Parathyroid adenoma (tissue), 2 donors: ENCODE results near the gene LYZL1.

Source experiments
- H2AFZ ChIP-seq: fragments of 300-600 bp; sonication (generic); one replicate; pipeline ENCODE4 v1.7.0; 2017; ENCODE audit warnings: antibody characterized with exemption, mild to moderate bottlenecking
- H3K27ac ChIP-seq: fragments of 300-600 bp; sonication (generic); one replicate; pipeline ENCODE4 v1.7.0; 2017
- H3K27me3 ChIP-seq: fragments of 300-600 bp; sonication (generic); one replicate; pipeline ENCODE4 v1.7.0; 2017; ENCODE audit warnings: low read length; ENCODE audit not compliant: control insufficient read depth, insufficient read depth
- H3K36me3 ChIP-seq: fragments of 300-600 bp; sonication (generic); one replicate; pipeline ENCODE4 v1.7.0; 2017; ENCODE audit warnings: low read length; ENCODE audit not compliant: control insufficient read depth, insufficient read depth
- H3K4me1 ChIP-seq: fragments of 300-600 bp; sonication (generic); one replicate; pipeline ENCODE4 v1.7.0; 2017; ENCODE audit warnings: control low read depth
- H3K4me2 ChIP-seq: fragments of 300-600 bp; sonication (generic); one replicate; pipeline ENCODE4 v1.7.0; 2017; ENCODE audit warnings: low read length
- H3K4me3 ChIP-seq: fragments of 300-600 bp; sonication (generic); one replicate; pipeline ENCODE4 v1.7.0; 2017; ENCODE audit warnings: low read depth, low read length
- H3K79me2 ChIP-seq: fragments of 300-600 bp; sonication (generic); one replicate; pipeline ENCODE4 v1.7.0; 2017; ENCODE audit warnings: control low read depth
- H3K9ac ChIP-seq: fragments of 300-600 bp; sonication (generic); one replicate; pipeline ENCODE4 v1.7.0; 2017; ENCODE audit warnings: mild to moderate bottlenecking
- H3K9me3 ChIP-seq: fragments of 300-600 bp; sonication (generic); one replicate; pipeline ENCODE4 v1.7.0; 2017; ENCODE audit warnings: low read length; ENCODE audit not compliant: control insufficient read depth
- CTCF ChIP-seq: fragments of 300-600 bp; sonication (generic); IDR thresholded peaks from one replicate; pipeline ENCODE4 v1.7.0; 2017; ENCODE audit warnings: antibody characterized with exemption, mild to moderate bottlenecking
- donor health status: primary hyperparathyroidism.

LYZL1 gene

GRCh38 chr10:29249018-29249417 lies 39.9 kb upstream of the LYZL1 start:
- Histone ChIP-seq H3K36me3 (no peaks in the 10 kb centered on the region), H3K4me1 (no peaks in the 10 kb centered on the region), H3K79me2 (no peaks in the 10 kb centered on the region), H3K4me2 (no peak overlapping the region), H3K9me3 (no peaks in the 10 kb centered on the region), H3K27ac (no peak overlapping the region), H3K27me3 (no peaks in the 10 kb centered on the region), H3K4me3 (no peak overlapping the region), H2AFZ (no peak overlapping the region), H3K9ac (no peak overlapping the region)
- TF ChIP-seq CTCF = no peak

- Histone ChIP-seq H3K36me3 (no peaks in the 10 kb centered on the region), H3K79me2 (no peaks in the 10 kb centered on the region), H3K27ac (no peak overlapping the region), H3K4me1 (no peaks in the 10 kb centered on the region), H3K4me3 (no peak overlapping the region), H3K4me2 (no peak overlapping the region), H3K27me3 (no peaks in the 10 kb centered on the region), H3K9me3 (no peaks in the 10 kb centered on the region), H2AFZ (no peak overlapping the region), H3K9ac (no peak overlapping the region)
- TF ChIP-seq CTCF = no peak
These were observed 38.8 kb upstream of the LYZL1 start for GRCh38 chr10:29250066-29250465.

- Histone ChIP-seq H3K79me2 (no peaks in the 10 kb centered on the region), H3K36me3 (no peaks in the 10 kb centered on the region), H3K9me3 (no peaks in the 10 kb centered on the region), H3K27me3 (no peaks in the 10 kb centered on the region), H2AFZ (no peak overlapping the region), H3K4me3 (no peak overlapping the region), H3K4me1 (no peaks in the 10 kb centered on the region), H3K9ac (no peak overlapping the region), H3K4me2 (no peak overlapping the region), H3K27ac (no peak overlapping the region)
- TF ChIP-seq CTCF = no peak
These were observed 35.8 kb upstream of the LYZL1 start for GRCh38 chr10:29252811-29253689.

GRCh38 chr10:29253690-29254029 lies 35.2 kb upstream of the LYZL1 start:
- Histone ChIP-seq H3K9me3 (no peaks in the 10 kb centered on the region), H3K9ac (no peak overlapping the region), H3K27me3 (no peaks in the 10 kb centered on the region), H3K4me3 (no peak overlapping the region), H3K36me3 (no peaks in the 10 kb centered on the region), H3K4me1 (no peaks in the 10 kb centered on the region), H3K27ac (no peak overlapping the region), H3K4me2 (no peak overlapping the region), H3K79me2 (no peaks in the 10 kb centered on the region), H2AFZ (no peak overlapping the region)
- no peak for TF ChIP-seq CTCF
